GM12891 (cell line): Measurements from ENCODE around the gene EIF5A.

ENCODE experiments used
- DNase-seq: peaks from one replicate; pipeline ENCODE4 v3.0.0; 2011; ENCODE audit warnings: low spot score; ENCODE audit not compliant: insufficient read length
- FAIRE-seq: peaks from 2 replicates; lab custom pipeline; 2011; peaks lifted over from hg19 to GRCh38; lab: Jason Lieb, UNC
- PAX5 ChIP-seq: IDR thresholded peaks from 2 replicates; pipeline ENCODE4 v1.6.1; 2011; ENCODE audit warnings: low read length, moderate library complexity, mild to moderate bottlenecking; ENCODE audit not compliant: insufficient read depth, severe bottlenecking
- POLR2A ChIP-seq: IDR thresholded peaks from 2 replicates; pipeline ENCODE4 v1.6.1; 2011; ENCODE audit warnings: low read depth, low read length, control low read depth
- POLR2AphosphoS5 ChIP-seq: IDR thresholded peaks from 2 replicates; pipeline ENCODE4 v1.6.1; 2011; ENCODE audit warnings: low read depth, low read length, control low read depth
- POU2F2 ChIP-seq: IDR thresholded peaks from 2 replicates; pipeline ENCODE4 v1.6.1; 2011; ENCODE audit warnings: low read depth, mild to moderate bottlenecking, control low read depth, low read length, moderate library complexity
- SPI1 ChIP-seq: IDR thresholded peaks from 2 replicates; pipeline ENCODE4 v1.6.1; 2011; ENCODE audit warnings: low read depth, low read length, control low read depth
- TAF1 ChIP-seq: IDR thresholded peaks from 2 replicates; pipeline ENCODE4 v1.6.1; 2011; ENCODE audit warnings: low read depth, low read length, control low read depth

EIF5A gene

GRCh38 chr17:7283471-7284216, 23.8 kb upstream of the EIF5A start:
- no peak for TF ChIP-seq TAF1
- no peak for TF ChIP-seq POLR2AphosphoS5
- no peak for TF ChIP-seq SPI1
- no peak for TF ChIP-seq PAX5
- no peak for TF ChIP-seq POU2F2
- TF ChIP-seq POLR2A, result no peak
- no peak for FAIRE-seq

GRCh38 chr17:7284911-7285310, 22.5 kb upstream of the EIF5A start:
- no peak for DNase-seq
- TF ChIP-seq POLR2AphosphoS5 (no peak), POU2F2 (no peak), SPI1 (no peak)
- no peak for FAIRE-seq

More at GRCh38 chr17:7283471-7284216, 23.8 kb upstream of the EIF5A start:
- DNase-seq, result no peak

- DNase-seq (no peak), FAIRE-seq (no peak)
- TF ChIP-seq TAF1, result no peak
- no peak for TF ChIP-seq POLR2A
- no peak for TF ChIP-seq POLR2AphosphoS5
- TF ChIP-seq SPI1, result no peak
- TF ChIP-seq PAX5, result no peak
- TF ChIP-seq POU2F2, result no peak
These were observed 21.7 kb upstream of the EIF5A start for GRCh38 chr17:7285679-7286078.

GRCh38 chr17:7289256-7290032, 18.0 kb upstream of the EIF5A start:
- TF ChIP-seq TAF1 (no peak), POU2F2 (no peak), PAX5 (no peak), POLR2AphosphoS5 (no peak)
- DNase-seq (no peak), FAIRE-seq (no peak)

GRCh38 chr17:7290166-7290565, 17.3 kb upstream of the EIF5A start:
- no peak for DNase-seq
- TF ChIP-seq POLR2AphosphoS5 (no peak), SPI1 (no peak)
- FAIRE-seq, result no peak

- TF ChIP-seq SPI1, result no peak
- no peak for TF ChIP-seq POLR2A
- TF ChIP-seq POU2F2, result no peak
- TF ChIP-seq TAF1, result no peak
- no peak for TF ChIP-seq PAX5
- no peak for TF ChIP-seq POLR2AphosphoS5
- DNase-seq, result no peak
- no peak for FAIRE-seq
These were observed 16.7 kb upstream of the EIF5A start for GRCh38 chr17:7290685-7291084.

GRCh38 chr17:7292194-7292593, 15.2 kb upstream of the EIF5A start:
- DNase-seq (no peak), FAIRE-seq (no peak)
- TF ChIP-seq SPI1 (no peak), TAF1 (no peak), POLR2A (no peak), POLR2AphosphoS5 (no peak), POU2F2 (no peak), PAX5 (no peak)

- no peak for FAIRE-seq
- TF ChIP-seq TAF1 (no peak), POLR2A (no peak), SPI1 (no peak), PAX5 (no peak), POU2F2 (no peak), POLR2AphosphoS5 (no peak)
- DNase-seq, result no peak
These were observed 14.7 kb upstream of the EIF5A start for GRCh38 chr17:7292729-7293128.

- DNase-seq (no peak), FAIRE-seq (no peak)
- TF ChIP-seq POLR2AphosphoS5, result no peak
- TF ChIP-seq SPI1, result no peak
- TF ChIP-seq TAF1, result no peak
These were observed 14.3 kb upstream of the EIF5A start for GRCh38 chr17:7293159-7293558.

- DNase-seq (no peak), FAIRE-seq (no peak)
- no peak for TF ChIP-seq POLR2A
- no peak for TF ChIP-seq PAX5
- no peak for TF ChIP-seq POLR2AphosphoS5
- TF ChIP-seq SPI1, result no peak
- TF ChIP-seq TAF1, result no peak
- TF ChIP-seq POU2F2, result no peak
These were observed 13.4 kb upstream of the EIF5A start for GRCh38 chr17:7293816-7294613.
